Sigmoid colon (tissue), 7 donors: Measurements from ENCODE around the gene GPD2. TPM values are rescaled to one million over a fixed set of nuclear protein-coding genes. Genes with fewer than 3 reads are reported as not detected.

Experiments used
- DNase-seq: peaks from one replicate; pipeline ENCODE4 v3.0.0-alpha.2; 2019
- H3K27ac ChIP-seq, 4 donors: fragments of 200-600 bp; sonication (generic); one replicate each; pipeline ENCODE4 v1.5.1; 2016 to 2019; ENCODE audit warnings: mild to moderate bottlenecking in 1 of 4
- H3K27me3 ChIP-seq, 3 donors: fragments of 200-600 bp; sonication (generic); one replicate each; pipeline ENCODE4 v1.5.1; 2019; ENCODE audit warnings: mild to moderate bottlenecking in 1 of 3
- H3K36me3 ChIP-seq, 4 donors: fragments of 200-600 bp; sonication (generic); one replicate each; pipeline ENCODE4 v1.5.1; 2016 to 2019
- H3K4me1 ChIP-seq, 4 donors: fragments of 200-600 bp; sonication (generic); one replicate each; pipeline ENCODE4 v1.5.1; 2017 to 2019
- H3K4me3 ChIP-seq, 4 donors: fragments of 200-600 bp; sonication (generic); one replicate each; pipeline ENCODE4 v1.5.1; 2017 to 2019; ENCODE audit warnings: mild to moderate bottlenecking in 2 of 4, moderate library complexity in 1 of 4
- H3K9me3 ChIP-seq, 4 donors: fragments of 200-600 bp in 3 of 4; sonication (generic) in 3 of 4; one replicate each; pipeline versions ENCODE4 v1.5.1 to v1.6.1; 2013 to 2019
- CTCF ChIP-seq, 4 experiments: fragments of 450-650 bp in 3 of 4; fragments of 200-600 bp in 1 of 4; IDR thresholded peaks; one replicate each; pipeline ENCODE4 v1.5.1; 2016 to 2019; ENCODE audit warnings: antibody characterized with exemption in 4 of 4, mild to moderate bottlenecking in 3 of 4, moderate library complexity in 2 of 4
- EP300 ChIP-seq, 4 donors: sonication (generic); formaldehyde crosslinking; IDR thresholded peaks; one replicate each; pipeline ENCODE4 v1.6.1; 2017; ENCODE audit warnings: antibody characterized with exemption in 4 of 4
- POLR2A ChIP-seq, 2 donors: fragments of 450-650 bp; IDR thresholded peaks; one replicate each; pipeline ENCODE4 v1.6.1; 2016; ENCODE audit warnings: antibody characterized with exemption in 2 of 2, mild to moderate bottlenecking in 2 of 2, moderate library complexity in 2 of 2
- POLR2AphosphoS5 ChIP-seq, 4 donors: sonication (generic); formaldehyde crosslinking; IDR thresholded peaks; one replicate each; pipeline ENCODE4 v1.6.1; 2017; ENCODE audit warnings: antibody characterized with exemption in 4 of 4
- WGBS, 2 donors: extraction: QIAGEN DNeasy Blood & Tissue Kit; methylation state at CpG; one replicate each; pipeline ENCODE4 v1.1.7; 2013; 5-methylcytosine and 5-hydroxymethylcytosine counted together
- intact Hi-C: fragments of 100-400 bp; cut with DNase I; formaldehyde crosslinking; loops from one replicate; pipeline ENCODE4 v1.15.1; 2023
- polyA plus RNA-seq, 3 donors: library from polyadenylated mRNA; stranded (reverse); fragments of 200-250 nt; gene quantifications; one replicate each; pipeline ENCODE4 v1.2.3, GENCODE V29; 2013
- total RNA-seq, 4 donors: library from RNA; depleted of rRNA; stranded (reverse); fragments of >200 nt; gene quantifications; one replicate each; pipeline ENCODE4 v1.1.0, GENCODE V29; 2016
- donor health status: healthy with polysubstance abuse.
- donor health status: Bipolar disorder and iron deficiency.
- donor health status: healthy.

GPD2 gene
- total and polyA plus RNA-seq, 7 donors, result 13.2 to 44.6 (median 16.3) TPM

GRCh38 chr2:156593594-156593921 is 157.4 kb downstream of the GPD2 start:
- 25 to 72% methylated on average over 2 of the region's 2 CpGs for WGBS, 2 donors
- Histone ChIP-seq H3K27me3 (no peaks in the 10 kb centered on the region), H3K36me3 (no peaks in the 10 kb centered on the region), H3K4me3 (no peak overlapping the region), H3K4me1 (peaks cover 0 to 5% (median 2%) of the 10 kb centered on the region in 4 donors), H3K27ac (no peak overlapping the region), H3K9me3 (no peaks in the 10 kb centered on the region)
- no peak for TF ChIP-seq POLR2A (IDR thresholded peaks at IDR 0.05)
- TF ChIP-seq EP300 (IDR thresholded peaks at IDR 0.05), result no peak
- TF ChIP-seq POLR2AphosphoS5 (IDR thresholded peaks at IDR 0.05), result no peak
- no peak for TF ChIP-seq CTCF (IDR thresholded peaks at IDR 0.05)
- no peak for DNase-seq
- intact Hi-C loops, result no loop called here

DNA sequence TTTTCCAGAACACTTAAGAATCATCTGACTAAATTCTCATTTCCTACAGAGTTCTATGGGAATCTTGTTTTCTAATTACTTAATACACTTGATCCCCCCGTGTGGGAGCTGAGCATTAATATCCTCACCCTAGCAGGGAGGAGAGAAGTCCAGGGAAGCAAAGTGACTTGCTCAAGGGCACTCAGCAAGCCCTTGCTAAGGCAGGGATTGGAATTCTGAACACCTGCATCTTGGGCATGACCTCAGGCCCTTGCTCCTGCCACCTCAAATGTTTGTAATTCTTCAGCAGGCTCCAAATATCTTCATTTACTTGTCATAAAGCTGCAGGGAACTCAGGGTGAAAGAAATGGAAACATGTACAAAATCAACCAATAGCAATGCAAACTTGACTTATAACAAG is 162.4 kb downstream of the GPD2 start:
- no peak overlapping the region for H3K4me3 ChIP-seq
- DNase-seq, result no peak
- no peaks in the 10 kb centered on the region for H3K4me1 ChIP-seq
- H3K9me3 ChIP-seq, result no peaks in the 10 kb centered on the region
- H3K27me3 ChIP-seq, result no peaks in the 10 kb centered on the region
- TF ChIP-seq CTCF (IDR thresholded peaks at IDR 0.05) (no peak), POLR2AphosphoS5 (IDR thresholded peaks at IDR 0.05) (no peak), POLR2A (IDR thresholded peaks at IDR 0.05) (no peak), EP300 (IDR thresholded peaks at IDR 0.05) (no peak)
- H3K27ac ChIP-seq, result no peak overlapping the region
- 66 to 68% methylated on average over 1 of the region's 1 CpG for WGBS, 2 donors
- no peaks in the 10 kb centered on the region for H3K36me3 ChIP-seq
- intact Hi-C loops, result no loop called here

- DNase-seq, result no peak
- TF ChIP-seq POLR2AphosphoS5 (IDR thresholded peaks at IDR 0.05) (no peak), CTCF (IDR thresholded peaks at IDR 0.05) (no peak), EP300 (IDR thresholded peaks at IDR 0.05) (no peak), POLR2A (IDR thresholded peaks at IDR 0.05) (no peak)
- Histone ChIP-seq H3K9me3 (no peaks in the 10 kb centered on the region), H3K4me1 (no peaks in the 10 kb centered on the region), H3K36me3 (no peaks in the 10 kb centered on the region), H3K4me3 (no peak overlapping the region), H3K27me3 (no peaks in the 10 kb centered on the region), H3K27ac (no peak overlapping the region)
- intact Hi-C loops, result no loop called here
- 93 to 96% methylated on average over 3 of the region's 3 CpGs for WGBS, 2 donors
Observed at GRCh38 chr2:156600196-156600595, 164.0 kb downstream of the GPD2 start.

GRCh38 chr2:156601855-156602551 is 165.8 kb downstream of the GPD2 start:
- TF ChIP-seq CTCF (IDR thresholded peaks at IDR 0.05) (no peak), EP300 (IDR thresholded peaks at IDR 0.05) (no peak), POLR2AphosphoS5 (IDR thresholded peaks at IDR 0.05) (no peak), POLR2A (IDR thresholded peaks at IDR 0.05) (no peak)

GRCh38 chr2:156602552-156602933 is 166.4 kb downstream of the GPD2 start:
- intact Hi-C loops, result no loop called here
- Histone ChIP-seq H3K4me1 (no peaks in the 10 kb centered on the region), H3K27me3 (no peaks in the 10 kb centered on the region), H3K9me3 (no peaks in the 10 kb centered on the region), H3K4me3 (no peak overlapping the region), H3K27ac (no peak overlapping the region), H3K36me3 (no peaks in the 10 kb centered on the region)
- TF ChIP-seq POLR2A (IDR thresholded peaks at IDR 0.05) (no peak), EP300 (IDR thresholded peaks at IDR 0.05) (no peak), CTCF (IDR thresholded peaks at IDR 0.05) (no peak), POLR2AphosphoS5 (IDR thresholded peaks at IDR 0.05) (no peak)
- no peak for DNase-seq

More at GRCh38 chr2:156601855-156602551, 165.8 kb downstream of the GPD2 start:
- WGBS, 2 donors, result 84 to 87% methylated on average over 6 of the region's 6 CpGs
- no peaks in the 10 kb centered on the region for H3K36me3 ChIP-seq
- intact Hi-C loops, result no loop called here
- no peak overlapping the region for H3K27ac ChIP-seq
- DNase-seq, result no peak
- no peaks in the 10 kb centered on the region for H3K27me3 ChIP-seq
- H3K9me3 ChIP-seq, result no peaks in the 10 kb centered on the region
- H3K4me1 ChIP-seq, result no peaks in the 10 kb centered on the region
- H3K4me3 ChIP-seq, result no peak overlapping the region
